PC-3 (cell line): ENCODE measurements around the gene FAM43A.

Source experiments
- CTCF ChIP-seq: fragments of 300-600 bp; sonication (generic); conservative IDR thresholded peaks from 2 replicates; pipeline ENCODE4 v1.5.1; 2017; ENCODE audit warnings: antibody characterized with exemption, low read depth, mild to moderate bottlenecking, low read length
- EZH2 ChIP-seq: fragments of 300-600 bp; sonication (generic); IDR thresholded peaks from one replicate; pipeline ENCODE4 v1.6.1; 2017; ENCODE audit warnings: antibody characterized with exemption, mild to moderate bottlenecking, low read length; ENCODE audit not compliant: unreplicated experiment

DNA sequence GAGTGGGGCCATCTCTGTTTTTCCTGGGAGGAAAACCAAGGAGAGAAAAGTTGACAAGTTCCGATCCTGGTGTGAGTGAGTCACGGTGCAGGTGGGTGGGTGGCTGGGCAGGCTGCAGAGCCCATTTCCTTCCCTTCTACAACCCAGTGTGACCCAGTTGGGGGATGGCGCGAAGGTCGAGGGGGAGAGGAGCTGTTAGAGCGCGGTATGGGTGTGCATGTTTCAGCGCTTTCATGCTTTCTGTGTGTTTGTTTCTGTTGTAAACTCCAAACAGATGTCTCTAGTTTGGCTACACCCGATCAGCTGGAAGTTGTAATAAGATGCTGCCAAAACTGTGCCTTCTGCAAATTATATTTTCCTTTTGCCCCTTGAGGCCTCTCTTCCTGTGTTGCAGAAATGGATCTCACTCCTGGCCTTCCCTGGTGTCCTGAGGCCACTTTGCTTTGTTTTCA, 3.8 kb downstream of the FAM43A start:
- TF ChIP-seq CTCF (no peak), EZH2 (no peak)
